ENCODE data around the gene PSMG2. TPM values are rescaled to one million over a fixed set of nuclear protein-coding genes. Genes with fewer than 3 reads are reported as not detected.

PSMG2 gene
- total RNA-seq, 4 donors from 2014 or later, result 59.8 to 92.9 (median 77.2) TPM

DNA sequence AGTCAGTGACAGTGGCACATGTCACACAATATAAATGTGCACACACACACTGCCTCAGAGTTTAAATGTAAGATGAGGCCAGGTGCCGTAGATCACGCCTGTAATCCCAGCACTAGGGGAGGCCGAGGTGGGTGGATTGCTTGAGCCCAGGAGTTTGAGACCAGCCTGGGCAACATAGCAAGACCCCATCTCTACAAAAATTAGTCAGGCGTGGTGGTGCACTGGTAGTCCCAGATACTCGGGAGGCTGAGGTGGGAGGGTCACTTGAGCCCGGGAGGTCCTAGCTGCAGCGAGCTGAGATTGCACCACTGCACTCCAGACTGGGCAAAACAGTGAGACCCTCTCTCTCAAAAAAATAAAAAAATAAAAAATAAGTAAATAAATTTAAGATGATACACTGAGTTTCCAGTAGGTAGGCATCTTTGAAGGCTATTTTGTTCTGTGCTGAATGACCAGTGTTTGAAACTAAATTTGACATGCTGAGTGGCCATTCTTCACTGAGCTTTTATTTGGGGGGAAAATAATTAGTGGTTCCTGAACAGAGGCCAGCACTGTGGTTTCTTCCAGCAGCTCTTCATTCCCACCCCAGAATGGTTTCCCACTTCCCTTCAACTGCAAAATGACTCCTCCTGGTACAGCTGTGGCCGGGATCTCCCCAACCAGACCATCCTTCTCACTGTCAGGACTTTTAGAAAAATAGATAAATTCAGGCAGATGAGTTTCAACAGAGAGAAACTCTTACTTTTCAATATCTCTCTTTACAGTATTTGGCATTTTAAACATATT is 44.9 kb downstream of the PSMG2 start:
- no peaks in the 10 kb centered on the region for H3K27me3 ChIP-seq
- no peaks in the 10 kb centered on the region for H3K4me1 ChIP-seq
- 85% methylated on average over 8 of the region's 8 CpGs for WGBS
- no peaks in the 10 kb centered on the region for H3K36me3 ChIP-seq
- no peak overlapping the region for H3K4me3 ChIP-seq
- intact Hi-C loops (cut with DNase I), result no loop called here
- H3K9me3 ChIP-seq, result no peaks in the 10 kb centered on the region
- DNase-seq (ENCODE audit: extremely low spot score), result no peak
- TF ChIP-seq POLR2A (IDR thresholded peaks at IDR 0.05; ENCODE audit: low read depth) (no peak), POLR2AphosphoS5 (IDR thresholded peaks at IDR 0.05) (no peak), EP300 (IDR thresholded peaks at IDR 0.05) (no peak)
- TF ChIP-seq, protein P1, sequence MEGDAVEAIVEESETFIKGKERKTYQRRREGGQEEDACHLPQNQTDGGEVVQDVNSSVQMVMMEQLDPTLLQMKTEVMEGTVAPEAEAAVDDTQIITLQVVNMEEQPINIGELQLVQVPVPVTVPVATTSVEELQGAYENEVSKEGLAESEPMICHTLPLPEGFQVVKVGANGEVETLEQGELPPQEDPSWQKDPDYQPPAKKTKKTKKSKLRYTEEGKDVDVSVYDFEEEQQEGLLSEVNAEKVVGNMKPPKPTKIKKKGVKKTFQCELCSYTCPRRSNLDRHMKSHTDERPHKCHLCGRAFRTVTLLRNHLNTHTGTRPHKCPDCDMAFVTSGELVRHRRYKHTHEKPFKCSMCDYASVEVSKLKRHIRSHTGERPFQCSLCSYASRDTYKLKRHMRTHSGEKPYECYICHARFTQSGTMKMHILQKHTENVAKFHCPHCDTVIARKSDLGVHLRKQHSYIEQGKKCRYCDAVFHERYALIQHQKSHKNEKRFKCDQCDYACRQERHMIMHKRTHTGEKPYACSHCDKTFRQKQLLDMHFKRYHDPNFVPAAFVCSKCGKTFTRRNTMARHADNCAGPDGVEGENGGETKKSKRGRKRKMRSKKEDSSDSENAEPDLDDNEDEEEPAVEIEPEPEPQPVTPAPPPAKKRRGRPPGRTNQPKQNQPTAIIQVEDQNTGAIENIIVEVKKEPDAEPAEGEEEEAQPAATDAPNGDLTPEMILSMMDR (IDR thresholded peaks at IDR 0.05), result no peak
- no peak overlapping the region for H3K27ac ChIP-seq (replicated peaks in 1 of 4)

DNA sequence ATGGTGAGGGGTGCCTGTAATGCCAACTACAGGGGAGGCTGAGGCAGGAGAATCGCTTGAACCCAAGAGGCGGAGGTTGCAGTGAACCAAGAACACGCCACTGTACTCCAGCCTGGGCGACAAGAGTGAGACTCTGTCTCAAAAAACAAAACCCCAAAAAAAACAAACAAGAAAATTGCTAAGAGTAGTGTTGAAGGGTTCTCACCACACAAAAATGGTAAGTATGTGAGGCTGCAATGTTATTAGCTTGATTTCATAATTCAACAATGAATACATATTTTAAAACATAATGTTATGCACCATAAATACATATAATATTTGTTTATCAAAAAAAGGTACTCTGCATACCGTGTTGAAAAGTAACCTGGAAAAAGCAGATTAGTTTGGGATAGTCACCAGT is 45.8 kb downstream of the PSMG2 start:
- intact Hi-C loops (cut with DNase I), result no loop called here

DNA sequence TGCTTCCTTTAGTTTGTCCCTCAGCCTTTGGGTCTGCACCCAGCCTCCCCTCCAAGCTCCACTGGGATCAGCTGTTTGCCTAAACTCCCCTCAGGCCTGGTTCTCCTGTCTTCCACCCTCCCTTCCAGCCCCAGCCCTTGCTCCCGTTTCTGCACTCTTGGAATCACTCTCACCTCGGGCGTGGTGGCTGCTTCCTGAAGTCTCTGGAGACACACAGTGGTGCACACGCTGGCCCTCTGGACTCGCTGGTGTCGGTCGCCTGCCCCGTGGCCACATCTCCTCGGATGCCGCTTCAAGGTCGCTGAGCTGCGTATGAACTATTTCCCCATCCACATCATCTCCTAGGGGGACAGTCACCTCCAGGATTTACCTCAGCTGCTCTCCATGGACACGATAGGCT is 46.3 kb downstream of the PSMG2 start:
- no peaks in the 10 kb centered on the region for H3K4me1 ChIP-seq
- intact Hi-C loops (cut with DNase I), result no loop called here
- no peaks in the 10 kb centered on the region for H3K9me3 ChIP-seq
- no peak overlapping the region for H3K27ac ChIP-seq (replicated peaks in 1 of 4)
- H3K36me3 ChIP-seq, result no peaks in the 10 kb centered on the region
- DNase-seq (ENCODE audit: extremely low spot score), result no peak
- no peak overlapping the region for H3K4me3 ChIP-seq
- WGBS, result 89% methylated on average over 13 of the region's 13 CpGs
- H3K27me3 ChIP-seq, result no peaks in the 10 kb centered on the region
- TF ChIP-seq, protein P1 (IDR thresholded peaks at IDR 0.05), result no peak
- TF ChIP-seq POLR2AphosphoS5 (IDR thresholded peaks at IDR 0.05), result no peak
- TF ChIP-seq EP300 (IDR thresholded peaks at IDR 0.05), result no peak
- no peak for TF ChIP-seq POLR2A (IDR thresholded peaks at IDR 0.05; ENCODE audit: low read depth)

More for the DNA sequence above, 45.8 kb downstream of the PSMG2 start:
- no peaks in the 10 kb centered on the region for H3K36me3 ChIP-seq
- no peaks in the 10 kb centered on the region for H3K27me3 ChIP-seq
- no peak overlapping the region for H3K27ac ChIP-seq (replicated peaks in 1 of 4)
- no peak overlapping the region for H3K4me3 ChIP-seq
- 89% methylated on average over 5 of the region's 5 CpGs for WGBS
- no peaks in the 10 kb centered on the region for H3K4me1 ChIP-seq
- TF ChIP-seq POLR2AphosphoS5 (IDR thresholded peaks at IDR 0.05), result no peak
- TF ChIP-seq, protein P1 (IDR thresholded peaks at IDR 0.05), result no peak
- TF ChIP-seq EP300 (IDR thresholded peaks at IDR 0.05), result no peak
- TF ChIP-seq POLR2A (IDR thresholded peaks at IDR 0.05; ENCODE audit: low read depth), result no peak
- DNase-seq (ENCODE audit: extremely low spot score), result no peak
- H3K9me3 ChIP-seq, result no peaks in the 10 kb centered on the region

GRCh38 chr18:12750076-12750714 is 47.4 kb downstream of the PSMG2 start:
- 81% methylated on average over 14 of the region's 14 CpGs for WGBS
- H3K4me3 ChIP-seq, result no peak overlapping the region
- no peaks in the 10 kb centered on the region for H3K4me1 ChIP-seq
- no peak overlapping the region for H3K27ac ChIP-seq (replicated peaks in 1 of 4)
- no peaks in the 10 kb centered on the region for H3K9me3 ChIP-seq
- no peak for DNase-seq (ENCODE audit: extremely low spot score)
- intact Hi-C loops (cut with DNase I), result no loop called here
- H3K27me3 ChIP-seq, result no peaks in the 10 kb centered on the region
- no peak for TF ChIP-seq POLR2A (IDR thresholded peaks at IDR 0.05; ENCODE audit: low read depth)
- TF ChIP-seq POLR2AphosphoS5 (IDR thresholded peaks at IDR 0.05), result no peak
- TF ChIP-seq, protein P1 (IDR thresholded peaks at IDR 0.05), result no peak
- TF ChIP-seq EP300 (IDR thresholded peaks at IDR 0.05), result no peak
- no peaks in the 10 kb centered on the region for H3K36me3 ChIP-seq
